ENCODE results near the gene SLC9A7. TPM values are rescaled to one million over a fixed set of nuclear protein-coding genes. Genes with fewer than 3 reads are reported as not detected.

The SLC9A7 gene
- total RNA-seq, 1 donor from 2014 or later, result 7.9 TPM

DNA sequence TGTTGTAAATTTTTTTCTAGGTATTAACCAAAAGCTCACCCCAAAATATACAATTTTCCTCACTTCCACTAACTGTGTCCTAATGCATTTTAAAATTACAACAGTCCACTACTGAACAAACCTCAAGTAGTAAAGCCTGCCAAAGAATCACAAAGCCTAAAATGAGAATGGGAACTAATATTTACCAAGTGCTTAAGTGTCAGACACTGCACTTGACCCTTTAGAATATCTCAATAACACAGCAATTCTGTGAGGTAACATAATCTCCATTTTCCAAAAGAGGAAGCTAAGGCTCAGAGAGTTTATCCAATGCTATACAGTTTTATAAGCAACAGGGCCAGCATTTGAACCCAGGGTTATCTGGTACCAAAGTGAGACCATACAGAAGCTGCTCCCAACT is 4.9 kb downstream of the SLC9A7 start:
- no peak overlapping the region for H3K27ac ChIP-seq
- DNase-seq, result no peak
- no peaks in the 10 kb centered on the region for H3K9me3 ChIP-seq
- H3K36me3 ChIP-seq, result no peaks in the 10 kb centered on the region
- TF ChIP-seq, protein P1, sequence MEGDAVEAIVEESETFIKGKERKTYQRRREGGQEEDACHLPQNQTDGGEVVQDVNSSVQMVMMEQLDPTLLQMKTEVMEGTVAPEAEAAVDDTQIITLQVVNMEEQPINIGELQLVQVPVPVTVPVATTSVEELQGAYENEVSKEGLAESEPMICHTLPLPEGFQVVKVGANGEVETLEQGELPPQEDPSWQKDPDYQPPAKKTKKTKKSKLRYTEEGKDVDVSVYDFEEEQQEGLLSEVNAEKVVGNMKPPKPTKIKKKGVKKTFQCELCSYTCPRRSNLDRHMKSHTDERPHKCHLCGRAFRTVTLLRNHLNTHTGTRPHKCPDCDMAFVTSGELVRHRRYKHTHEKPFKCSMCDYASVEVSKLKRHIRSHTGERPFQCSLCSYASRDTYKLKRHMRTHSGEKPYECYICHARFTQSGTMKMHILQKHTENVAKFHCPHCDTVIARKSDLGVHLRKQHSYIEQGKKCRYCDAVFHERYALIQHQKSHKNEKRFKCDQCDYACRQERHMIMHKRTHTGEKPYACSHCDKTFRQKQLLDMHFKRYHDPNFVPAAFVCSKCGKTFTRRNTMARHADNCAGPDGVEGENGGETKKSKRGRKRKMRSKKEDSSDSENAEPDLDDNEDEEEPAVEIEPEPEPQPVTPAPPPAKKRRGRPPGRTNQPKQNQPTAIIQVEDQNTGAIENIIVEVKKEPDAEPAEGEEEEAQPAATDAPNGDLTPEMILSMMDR (IDR thresholded peaks at IDR 0.05), result no peak
- ATAC-seq, result peak; percentile 39 to 59
- no peak overlapping the region for H3K4me3 ChIP-seq
- intact Hi-C loops (cut with DNase I), result no loop called here
- H3K27me3 ChIP-seq (ENCODE audit: low read depth), result no peaks in the 10 kb centered on the region
- no peaks in the 10 kb centered on the region for H3K4me1 ChIP-seq

DNA sequence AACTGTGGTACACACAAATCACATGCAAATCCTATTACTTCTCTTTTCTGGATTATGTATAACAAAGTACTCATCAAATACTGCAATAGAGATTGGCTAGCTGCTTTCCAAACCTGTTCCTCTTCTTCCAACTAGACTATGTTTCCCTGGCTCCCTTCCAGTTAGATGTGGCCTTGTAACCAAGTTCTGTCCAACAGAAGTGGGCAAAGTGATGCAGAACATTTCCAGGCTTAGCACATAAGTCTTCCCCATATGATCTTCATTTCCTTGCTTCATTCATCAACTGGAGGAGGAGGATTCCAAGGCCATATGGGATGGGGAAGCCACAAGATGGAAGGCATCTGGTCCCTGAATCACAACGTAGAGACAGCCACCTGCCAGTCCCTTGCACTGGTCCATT is 8.0 kb downstream of the SLC9A7 start:
- no peak for DNase-seq
- Histone ChIP-seq H3K4me3 (no peak overlapping the region), H3K36me3 (no peaks in the 10 kb centered on the region), H3K27me3 (ENCODE audit: low read depth) (no peaks in the 10 kb centered on the region), H3K4me1 (no peaks in the 10 kb centered on the region), H3K9me3 (no peaks in the 10 kb centered on the region), H3K27ac (no peak overlapping the region)
- no peak for ATAC-seq
- intact Hi-C loops (cut with DNase I), result no loop called here
- TF ChIP-seq, protein P1 (IDR thresholded peaks at IDR 0.05), result no peak

DNA sequence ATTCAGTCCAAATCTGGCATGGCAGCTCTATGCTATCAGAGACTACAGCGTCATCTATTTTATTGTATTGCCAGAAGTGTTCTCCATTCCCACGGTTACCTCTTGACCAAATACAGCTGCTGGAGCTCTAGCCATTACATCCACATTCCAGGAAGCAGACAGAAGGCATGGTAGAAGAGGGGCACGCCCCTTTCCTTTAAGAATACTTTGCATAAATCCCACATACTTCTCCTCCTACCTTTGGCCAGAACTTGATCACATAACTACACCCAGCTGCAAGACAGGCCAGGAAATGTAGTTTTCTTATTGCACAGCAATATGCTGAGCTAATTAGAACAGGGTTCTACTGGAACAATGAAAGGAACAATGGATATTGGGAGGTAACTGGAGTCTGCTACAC is 14.9 kb downstream of the SLC9A7 start:
- H3K9me3 ChIP-seq, result no peaks in the 10 kb centered on the region
- H3K36me3 ChIP-seq, result no peaks in the 10 kb centered on the region
- DNase-seq (no peak), ATAC-seq (no peak)
- intact Hi-C loops (cut with DNase I), result no loop called here
- no peaks in the 10 kb centered on the region for H3K4me1 ChIP-seq
- H3K4me3 ChIP-seq, result no peak overlapping the region
- TF ChIP-seq, protein P1 (IDR thresholded peaks at IDR 0.05), result no peak
- H3K27me3 ChIP-seq (ENCODE audit: low read depth), result no peaks in the 10 kb centered on the region
- no peak overlapping the region for H3K27ac ChIP-seq

DNA sequence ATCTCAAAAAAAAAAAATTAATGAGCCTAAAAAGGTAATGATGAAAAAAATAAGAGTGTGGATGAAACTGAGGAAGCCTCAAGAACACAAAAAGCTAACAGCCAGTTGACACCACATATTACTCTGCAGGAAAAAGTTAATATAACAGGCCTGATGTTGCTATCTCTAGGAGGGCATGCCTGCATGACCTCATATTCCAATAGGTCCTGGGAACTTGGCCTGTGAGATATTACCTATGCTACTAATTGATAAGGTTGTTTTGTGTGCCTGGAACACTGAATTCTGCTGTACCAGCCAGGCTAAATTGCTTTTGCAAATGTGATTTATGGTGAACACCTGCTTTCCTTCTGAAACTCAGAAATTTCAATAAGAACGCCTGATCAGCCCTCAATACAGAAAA is 15.9 kb downstream of the SLC9A7 start:
- Histone ChIP-seq H3K9me3 (no peaks in the 10 kb centered on the region), H3K4me3 (no peak overlapping the region), H3K36me3 (no peaks in the 10 kb centered on the region), H3K4me1 (no peaks in the 10 kb centered on the region), H3K27ac (no peak overlapping the region), H3K27me3 (ENCODE audit: low read depth) (no peaks in the 10 kb centered on the region)
- TF ChIP-seq, protein P1 (IDR thresholded peaks at IDR 0.05), result no peak
- ATAC-seq (no peak), DNase-seq (no peak)
- intact Hi-C loops (cut with DNase I), result no loop called here

DNA sequence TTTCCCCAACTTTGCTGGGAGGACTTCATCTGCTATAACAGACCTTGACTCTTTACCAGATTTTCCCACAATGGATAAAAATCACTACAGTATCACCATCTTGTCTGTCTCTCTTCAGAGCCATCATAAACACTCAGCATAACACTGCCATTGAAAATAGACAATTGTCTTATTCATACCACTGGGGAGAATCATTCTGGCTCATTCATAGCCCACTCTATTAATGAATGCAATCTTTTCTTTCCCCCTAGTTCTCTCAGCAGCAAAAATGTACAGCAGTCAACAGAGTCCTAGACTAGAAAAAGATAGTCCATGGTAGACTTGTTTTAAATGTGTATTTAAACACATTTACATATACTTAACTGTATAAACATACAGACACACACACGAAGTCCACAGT is 19.2 kb downstream of the SLC9A7 start:
- intact Hi-C loops (cut with DNase I), result no loop called here
- DNase-seq (no peak), ATAC-seq (no peak)
- H3K27me3 ChIP-seq (ENCODE audit: low read depth), result no peaks in the 10 kb centered on the region
- TF ChIP-seq, protein P1 (IDR thresholded peaks at IDR 0.05), result no peak
- H3K27ac ChIP-seq, result no peak overlapping the region
- no peaks in the 10 kb centered on the region for H3K36me3 ChIP-seq
- no peaks in the 10 kb centered on the region for H3K9me3 ChIP-seq
- H3K4me1 ChIP-seq, result no peaks in the 10 kb centered on the region
- no peak overlapping the region for H3K4me3 ChIP-seq

DNA sequence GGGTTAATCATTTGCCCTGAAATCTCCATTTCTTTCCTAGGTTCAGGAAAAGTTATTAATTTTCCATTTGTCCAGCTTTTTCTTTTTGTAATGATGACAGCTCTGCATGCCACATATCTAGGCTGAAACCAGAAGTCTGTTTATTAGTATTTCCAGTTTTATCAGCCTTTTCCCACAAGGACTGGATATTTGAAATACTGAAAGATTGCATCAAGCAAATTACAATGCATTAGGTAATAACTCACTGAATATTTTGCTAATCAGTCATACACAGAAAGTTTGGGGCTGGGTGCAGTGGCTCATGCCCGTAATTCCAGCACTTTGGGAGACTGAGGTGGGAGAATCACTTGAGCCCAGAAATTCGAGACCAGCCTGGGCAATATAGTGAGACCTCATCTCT is 21.5 kb downstream of the SLC9A7 start:
- Histone ChIP-seq H3K4me1 (no peaks in the 10 kb centered on the region), H3K9me3 (no peaks in the 10 kb centered on the region), H3K4me3 (no peak overlapping the region), H3K36me3 (no peaks in the 10 kb centered on the region), H3K27ac (no peak overlapping the region), H3K27me3 (ENCODE audit: low read depth) (no peaks in the 10 kb centered on the region)
- ATAC-seq, result no peak
- no peak for DNase-seq
- intact Hi-C loops (cut with DNase I), result no loop called here
- TF ChIP-seq, protein P1 (IDR thresholded peaks at IDR 0.05), result no peak
